Breast epithelium (tissue), 3 donors: ENCODE results near the gene PNPLA1.

Experiments used
- POLR2A ChIP-seq: fragments of 450-650 bp; IDR thresholded peaks from one replicate; pipeline ENCODE4 v1.6.1; 2016; ENCODE audit warnings: antibody characterized with exemption, mild to moderate bottlenecking, moderate library complexity
- POLR2AphosphoS5 ChIP-seq, 3 donors: sonication (generic); formaldehyde crosslinking; IDR thresholded peaks; one replicate each; pipeline ENCODE4 v1.6.1; 2017; ENCODE audit warnings: antibody characterized with exemption in 3 of 3
- TF ChIP-seq, protein P1 (sequence below), 3 donors: fragments of 450-650 bp; IDR thresholded peaks; one replicate each; pipeline ENCODE4 v1.5.1; 2016 to 2017; ENCODE audit warnings: antibody characterized with exemption in 3 of 3, mild to moderate bottlenecking in 3 of 3, moderate library complexity in 3 of 3

DNA sequence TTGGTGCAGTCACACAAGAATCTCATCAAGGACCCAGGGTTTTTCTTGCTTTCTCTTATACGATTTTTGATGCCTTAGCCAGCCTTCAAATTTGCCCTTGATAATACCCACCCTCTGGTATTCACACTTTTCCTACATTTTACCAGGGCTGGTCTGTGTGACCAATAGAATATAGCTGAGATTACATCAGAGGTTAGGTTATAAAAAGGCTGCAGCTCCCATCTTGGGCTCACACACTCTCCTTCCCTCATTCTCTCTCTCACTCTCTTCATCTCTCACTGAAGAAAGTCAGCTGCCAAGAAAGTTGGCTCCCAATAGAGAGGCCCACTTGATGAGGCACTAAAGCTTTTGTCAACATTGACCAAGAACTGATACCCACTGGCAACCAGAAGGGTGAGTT, 4.1 kb upstream of the PNPLA1 start:
- TF ChIP-seq, protein P1, sequence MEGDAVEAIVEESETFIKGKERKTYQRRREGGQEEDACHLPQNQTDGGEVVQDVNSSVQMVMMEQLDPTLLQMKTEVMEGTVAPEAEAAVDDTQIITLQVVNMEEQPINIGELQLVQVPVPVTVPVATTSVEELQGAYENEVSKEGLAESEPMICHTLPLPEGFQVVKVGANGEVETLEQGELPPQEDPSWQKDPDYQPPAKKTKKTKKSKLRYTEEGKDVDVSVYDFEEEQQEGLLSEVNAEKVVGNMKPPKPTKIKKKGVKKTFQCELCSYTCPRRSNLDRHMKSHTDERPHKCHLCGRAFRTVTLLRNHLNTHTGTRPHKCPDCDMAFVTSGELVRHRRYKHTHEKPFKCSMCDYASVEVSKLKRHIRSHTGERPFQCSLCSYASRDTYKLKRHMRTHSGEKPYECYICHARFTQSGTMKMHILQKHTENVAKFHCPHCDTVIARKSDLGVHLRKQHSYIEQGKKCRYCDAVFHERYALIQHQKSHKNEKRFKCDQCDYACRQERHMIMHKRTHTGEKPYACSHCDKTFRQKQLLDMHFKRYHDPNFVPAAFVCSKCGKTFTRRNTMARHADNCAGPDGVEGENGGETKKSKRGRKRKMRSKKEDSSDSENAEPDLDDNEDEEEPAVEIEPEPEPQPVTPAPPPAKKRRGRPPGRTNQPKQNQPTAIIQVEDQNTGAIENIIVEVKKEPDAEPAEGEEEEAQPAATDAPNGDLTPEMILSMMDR (IDR thresholded peaks at IDR 0.05), result no peak
- TF ChIP-seq POLR2AphosphoS5 (IDR thresholded peaks at IDR 0.05) (no peak), POLR2A (no peak)
